Panc1 (cell line): ENCODE data around the gene ABCD2. TPM values are rescaled to one million over a fixed set of nuclear protein-coding genes. Genes with fewer than 3 reads are reported as not detected.

Experiments
- ATAC-seq: fragments of 200-7000 bp; cut with Tn5 transposase; 2 replicates; pipeline ENCODE4 v1.9.1; 2020; ENCODE audit warnings: mild to moderate bottlenecking, moderate library complexity
- BruUV-seq: library from RNA; stranded (reverse); fragments of 400-500 nt; replicated peaks from 2 replicates; lab custom pipeline; 2021; lab: Mats Ljungman, UMichigan
- CTCF ChIA-PET: fragments of 300-600 bp; sonication (Branson Sonifier 250); formaldehyde crosslinking; loops from one replicate; lab custom pipeline; 2022; ENCODE audit warnings: antibody characterized with exemption; lab: Charles Lee
- POLR2A ChIA-PET: fragments of 300-600 bp; sonication (Branson Sonifier 250); formaldehyde crosslinking; loops from one replicate; lab custom pipeline; 2022; ENCODE audit warnings: antibody characterized with exemption; lab: Charles Lee
- DNase-seq: peaks from one replicate; pipeline ENCODE4 v3.0.0-alpha.2; 2010; ENCODE audit warnings: low read depth, low spot score
- H3K27ac ChIP-seq: 2 replicates; pipeline ENCODE4 v1.5.1; 2011; ENCODE audit warnings: mild to moderate bottlenecking, low read length, inconsistent platforms
- H3K27me3 ChIP-seq: fragments of 200-500 bp; sonication (Bioruptor generic); 2 replicates; pipeline ENCODE4 v1.6.0; 2014; ENCODE audit warnings: low read length, inconsistent platforms; ENCODE audit not compliant: control insufficient read depth, insufficient read depth
- H3K36me3 ChIP-seq: fragments of 200-500 bp; sonication (Bioruptor generic); 2 replicates; pipeline ENCODE4 v1.5.1; 2014; ENCODE audit warnings: inconsistent platforms, mild to moderate bottlenecking, low read length, moderate library complexity; ENCODE audit not compliant: control insufficient read depth, insufficient read depth
- H3K4me1 ChIP-seq: 2 replicates; pipeline ENCODE4 v1.5.1; 2011; ENCODE audit warnings: inconsistent platforms, mild to moderate bottlenecking, low read length, moderate library complexity; ENCODE audit not compliant: control insufficient read depth, insufficient read depth
- H3K4me3 ChIP-seq, 2 experiments: 2 replicates each; pipeline ENCODE4 v1.5.1; 2011 to 2012; ENCODE audit warnings: low read depth in 2 of 2, low read length in 2 of 2, mild to moderate bottlenecking in 2 of 2, inconsistent platforms in 1 of 2, moderate library complexity in 1 of 2
- H3K9me3 ChIP-seq: fragments of 200-500 bp; sonication (Bioruptor generic); 2 replicates; pipeline ENCODE4 v1.5.1; 2014; ENCODE audit warnings: low read depth, mild to moderate bottlenecking, inconsistent platforms, low read length, moderate library complexity; ENCODE audit not compliant: control insufficient read depth, insufficient read depth
- CTCF ChIP-seq: fragments of 450-650 bp; IDR thresholded peaks from 2 replicates; pipeline ENCODE4 v1.5.1; 2017; ENCODE audit warnings: mild to moderate bottlenecking
- POLR2AphosphoS5 ChIP-seq: IDR thresholded peaks from 2 replicates; pipeline ENCODE4 v1.6.1; 2012; ENCODE audit warnings: mild to moderate bottlenecking, low read depth, low read length, moderate library complexity
- REST ChIP-seq, 2 experiments: IDR thresholded peaks; 2 replicates each; pipeline ENCODE4 v1.6.1; 2011 to 2012; ENCODE audit warnings: low read depth in 2 of 2, control low read depth in 1 of 2, low read length in 1 of 2, mild to moderate bottlenecking in 1 of 2, moderate library complexity in 1 of 2; ENCODE audit not compliant: insufficient read depth in 1 of 2
- SIN3A ChIP-seq: IDR thresholded peaks from 2 replicates; pipeline ENCODE4 v1.6.1; 2012; ENCODE audit warnings: low read depth, mild to moderate bottlenecking, low read length, moderate library complexity, borderline replicate concordance; ENCODE audit not compliant: insufficient read depth
- TCF7L2 ChIP-seq: IDR thresholded peaks from 2 replicates; pipeline ENCODE4 v1.6.1; 2011; ENCODE audit warnings: mild to moderate bottlenecking, low read depth, low read length, inconsistent platforms
- in situ Hi-C: cut with HindIII; loops from 2 replicates; pipeline ENCODE4 v1.10.0; 2016; ENCODE audit warnings: low sequenced_read_pairs, low pct_unique_long_range_greater_than_20kb
- intact Hi-C: fragments of 100-400 bp; cut with micrococcal nuclease; formaldehyde crosslinking; loops from one replicate; pipeline ENCODE4 v1.10.0; 2022; ENCODE audit not compliant: unreplicated experiment
- total RNA-seq: library from RNA; stranded (reverse); gene quantifications from one replicate; pipeline ENCODE4 v1.2.1, GENCODE V29; 2021; ENCODE audit not compliant: unreplicated experiment

Gene ABCD2
- total RNA-seq, 1 experiment from 2014 or later, result not detected

GRCh38 chr12:39605996-39606395 lies 13.6 kb downstream of the ABCD2 start:
- ATAC-seq (no peak), DNase-seq (no peak)
- no TSS peak for BruUV-seq
- ChIA-PET POLR2A (no interaction called here), CTCF (no interaction called here)
- H3K4me3 ChIP-seq, result no peak overlapping the region
- intact Hi-C loops, result no loop called here
- no peaks in the 10 kb centered on the region for H3K27me3 ChIP-seq
- no peak overlapping the region for H3K27ac ChIP-seq
- in situ Hi-C loops, result no loop called here
- H3K4me1 ChIP-seq, result no peaks in the 10 kb centered on the region
- no peak for TF ChIP-seq CTCF
- no peak for TF ChIP-seq REST (IDR thresholded peaks at IDR 0.05; ENCODE audit: insufficient read depth in 1 of 2, low read depth in 2 of 2, low read length in 1 of 2)
- TF ChIP-seq POLR2AphosphoS5, result no peak
- TF ChIP-seq SIN3A, result no peak
- TF ChIP-seq TCF7L2, result no peak
- no peaks in the 10 kb centered on the region for H3K36me3 ChIP-seq
- H3K9me3 ChIP-seq, result no peaks in the 10 kb centered on the region

GRCh38 chr12:39605501-39605900 lies 14.1 kb downstream of the ABCD2 start:
- no peak for TF ChIP-seq CTCF
- no peak for TF ChIP-seq REST (IDR thresholded peaks at IDR 0.05; ENCODE audit: insufficient read depth in 1 of 2, low read depth in 2 of 2, low read length in 1 of 2)
- no peak for TF ChIP-seq SIN3A
- TF ChIP-seq TCF7L2, result no peak
- TF ChIP-seq POLR2AphosphoS5, result no peak
- POLR2A ChIA-PET, result no interaction called here

More at GRCh38 chr12:39605501-39605900, 14.1 kb downstream of the ABCD2 start:
- CTCF ChIA-PET, result no interaction called here
- ATAC-seq (no peak), DNase-seq (no peak)
- Histone ChIP-seq H3K27ac (no peak overlapping the region), H3K9me3 (no peaks in the 10 kb centered on the region), H3K4me3 (no peak overlapping the region), H3K4me1 (no peaks in the 10 kb centered on the region), H3K27me3 (no peaks in the 10 kb centered on the region), H3K36me3 (no peaks in the 10 kb centered on the region)
- BruUV-seq, result no TSS peak
- in situ Hi-C loops, result no loop called here
- intact Hi-C loops, result no loop called here
